NCI-H2171 (cell line): ENCODE data around the gene KPNA1.
"Not testable (repeated sequence)": the region's sequence is repeated elsewhere in the genome, so short reads cannot be mapped to it uniquely, and the experiment has no call there.

Source experiments
- DNase-seq: peaks from one replicate; lab custom pipeline; 2025; lab: John Stamatoyannopoulos, UW

The KPNA1 gene

GRCh38 chr3:122475316-122475715, 39.4 kb downstream of the KPNA1 start:
- DNase-seq = no peak

DNA sequence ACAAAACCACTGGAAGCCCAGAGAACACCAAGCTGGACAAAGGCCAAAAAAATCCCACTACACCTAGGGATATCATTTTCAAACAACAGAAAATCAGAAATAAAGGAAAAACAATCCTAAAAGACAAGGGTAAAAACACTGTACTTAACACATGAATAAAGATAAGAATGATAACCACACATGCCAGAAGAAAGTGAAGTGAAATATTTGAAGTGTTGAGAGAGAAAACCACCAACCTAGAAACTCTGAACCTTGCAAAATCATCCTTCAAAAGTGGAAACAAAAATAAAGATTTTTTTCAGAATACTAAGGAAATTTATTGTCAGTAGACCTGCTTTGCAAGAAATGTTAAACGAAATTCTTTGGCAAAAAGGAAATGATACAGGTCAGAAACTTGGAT, 45.1 kb downstream of the KPNA1 start:
- DNase-seq = no peak

DNA sequence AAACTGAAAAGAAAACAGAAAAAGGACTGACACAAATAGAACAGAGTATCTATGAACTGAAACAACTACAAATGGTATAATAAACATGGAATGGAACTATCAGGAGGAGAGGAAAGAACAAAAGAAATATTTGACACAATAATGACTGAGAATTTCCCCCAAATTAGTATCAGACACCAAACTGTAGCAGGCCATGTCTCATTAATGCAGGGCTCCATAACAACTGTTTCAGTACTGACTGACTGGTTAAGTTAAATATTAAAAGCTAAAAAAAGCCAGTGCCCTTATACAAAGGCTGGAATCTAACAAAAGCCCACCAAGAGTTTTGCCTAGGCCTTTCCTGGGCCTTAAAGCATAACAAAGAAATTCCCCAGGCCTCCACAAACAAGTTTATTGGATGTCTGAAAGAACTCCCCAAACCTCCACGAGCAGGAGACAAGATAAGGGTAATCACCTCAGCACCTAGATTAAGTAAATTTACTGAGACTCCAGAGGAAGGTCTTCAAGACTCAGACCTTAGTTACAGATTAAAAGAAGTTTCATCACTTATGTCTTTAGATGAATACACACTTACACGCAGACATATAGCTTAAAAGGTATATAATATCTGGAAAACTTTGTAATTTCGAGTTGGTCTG, 45.7 kb downstream of the KPNA1 start:
- DNase-seq = no peak

DNA sequence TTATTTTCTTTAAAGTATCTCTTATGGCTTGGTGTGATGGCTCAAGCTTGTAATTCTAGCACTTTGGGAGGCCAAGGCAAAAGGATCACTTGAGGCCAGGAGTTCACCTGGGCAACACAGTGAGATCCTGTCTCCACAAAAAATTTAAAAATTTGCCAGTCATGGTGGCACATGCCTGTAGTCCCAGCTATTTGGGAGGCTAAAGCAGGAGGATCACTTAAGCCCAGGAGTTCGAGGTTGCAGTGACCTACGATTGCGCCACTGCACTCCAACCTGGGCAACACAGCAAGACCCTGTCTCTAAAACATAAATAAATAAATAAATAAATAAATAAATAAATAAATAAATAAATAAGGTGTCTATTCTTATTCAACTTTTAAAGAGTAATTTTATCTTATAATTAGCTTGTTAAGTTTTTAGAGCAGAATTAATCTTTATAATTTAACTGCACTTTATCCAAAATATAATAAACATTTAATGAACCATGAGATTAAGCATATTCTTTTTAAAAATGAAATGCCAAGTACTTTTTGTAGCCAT, 48.0 kb downstream of the KPNA1 start:
- DNase-seq = no peak

GRCh38 chr3:122464659-122465058, 50.1 kb downstream of the KPNA1 start:
- no peak for DNase-seq

DNA sequence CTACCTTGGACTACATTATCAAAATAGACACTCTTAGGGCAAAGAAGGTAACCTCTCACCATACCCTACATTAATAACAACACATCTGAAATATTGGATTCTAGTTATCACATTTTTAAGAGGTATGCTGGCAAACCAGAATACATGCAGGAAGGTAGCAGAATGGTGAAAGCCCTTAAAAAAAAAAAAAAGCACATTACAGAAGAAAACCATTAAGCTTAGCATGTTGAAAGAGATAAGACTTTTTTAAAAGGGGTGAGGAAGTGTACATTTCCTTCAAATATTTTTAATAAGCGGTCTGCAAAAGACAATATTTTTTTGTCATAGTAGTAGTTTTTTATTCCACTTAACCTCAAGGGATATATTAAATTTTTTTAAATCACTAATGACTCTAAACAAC, 52.3 kb downstream of the KPNA1 start:
- DNase-seq = no peak

DNA sequence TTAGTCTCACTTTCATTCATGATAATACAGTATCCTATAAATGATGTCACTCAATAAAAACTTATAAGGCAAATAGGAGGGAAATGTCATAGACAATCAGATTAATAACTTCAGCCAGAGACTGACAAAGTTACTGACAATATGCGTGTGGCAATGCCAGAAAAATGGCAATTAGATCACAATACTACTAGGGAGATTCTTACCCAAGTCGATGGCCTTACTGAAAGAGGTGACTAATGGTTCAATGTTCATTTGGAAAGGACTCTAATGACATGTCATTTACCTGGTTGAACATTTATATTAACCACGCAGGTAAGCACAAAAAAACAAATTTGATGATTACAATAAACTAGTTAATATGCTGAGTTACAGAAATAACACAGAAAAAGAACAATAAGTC, 52.9 kb downstream of the KPNA1 start:
- DNase-seq = no peak

- DNase-seq = no peak
These were observed 55.7 kb downstream of the KPNA1 start for GRCh38 chr3:122458992-122459391.

DNA sequence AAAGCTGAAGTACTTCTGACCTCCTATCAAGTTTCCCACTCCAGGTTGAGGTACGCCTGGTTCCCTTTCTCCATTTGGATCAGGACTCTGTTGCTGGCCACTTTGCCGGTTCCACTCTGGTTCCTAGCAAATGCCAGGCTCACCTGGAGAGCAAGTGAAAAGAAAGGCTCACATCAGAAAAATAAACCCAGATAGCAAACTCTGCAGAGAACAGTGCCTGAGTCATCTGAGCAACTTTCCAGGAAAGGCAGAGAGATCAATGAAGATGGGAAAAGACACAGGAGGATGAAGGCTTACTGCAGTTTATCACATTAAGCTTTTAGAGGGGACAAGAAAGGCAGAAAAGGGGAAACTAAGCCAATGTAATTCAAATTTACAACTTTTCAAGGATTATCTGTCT, 57.0 kb downstream of the KPNA1 start:
- no peak for DNase-seq

GRCh38 chr3:122456074-122456473, 58.7 kb downstream of the KPNA1 start:
- DNase-seq = no peak

DNA sequence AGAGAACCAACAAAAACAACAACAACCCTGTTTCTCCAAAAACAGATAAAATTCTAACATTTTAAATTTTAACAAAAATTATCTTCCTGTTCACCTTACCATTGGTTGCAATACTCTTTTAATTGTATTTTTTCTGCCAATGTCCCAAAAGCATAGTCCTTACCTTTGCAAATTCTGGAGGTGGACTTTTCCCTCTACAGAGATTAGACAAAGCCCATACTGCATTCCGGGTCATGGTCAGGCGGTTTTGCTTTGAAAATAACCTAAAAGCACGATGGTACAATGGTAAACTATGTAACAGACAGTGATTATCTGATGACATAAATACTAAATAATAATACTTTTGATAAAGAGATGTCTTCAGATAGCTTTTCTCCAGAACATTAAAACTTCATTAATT, 63.4 kb downstream of the KPNA1 start:
- DNase-seq = no peak

DNA sequence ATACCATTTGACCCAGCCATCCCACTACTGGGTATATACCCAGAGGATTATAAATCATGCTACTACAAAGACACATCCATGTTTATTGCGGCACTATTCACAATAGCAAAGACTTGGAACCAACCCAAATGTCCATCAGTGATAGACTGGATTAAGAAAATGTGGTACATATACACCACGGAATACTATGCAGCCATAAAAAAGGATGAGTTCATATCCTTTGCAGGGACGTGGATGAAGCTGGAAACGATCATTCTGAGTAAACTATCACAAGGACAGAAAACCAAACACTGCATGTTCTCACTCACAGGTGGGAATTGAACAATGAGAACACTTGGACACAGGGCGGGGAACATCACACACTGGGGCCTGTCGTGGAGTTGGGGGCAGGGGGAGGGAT, 66.5 kb downstream of the KPNA1 start:
- not testable (repeated sequence) for DNase-seq

GRCh38 chr3:122444491-122444887, 70.2 kb downstream of the KPNA1 start:
- not testable (repeated sequence) for DNase-seq

GRCh38 chr3:122443762-122444490, 70.8 kb downstream of the KPNA1 start:
- DNase-seq = not testable (repeated sequence)

DNA sequence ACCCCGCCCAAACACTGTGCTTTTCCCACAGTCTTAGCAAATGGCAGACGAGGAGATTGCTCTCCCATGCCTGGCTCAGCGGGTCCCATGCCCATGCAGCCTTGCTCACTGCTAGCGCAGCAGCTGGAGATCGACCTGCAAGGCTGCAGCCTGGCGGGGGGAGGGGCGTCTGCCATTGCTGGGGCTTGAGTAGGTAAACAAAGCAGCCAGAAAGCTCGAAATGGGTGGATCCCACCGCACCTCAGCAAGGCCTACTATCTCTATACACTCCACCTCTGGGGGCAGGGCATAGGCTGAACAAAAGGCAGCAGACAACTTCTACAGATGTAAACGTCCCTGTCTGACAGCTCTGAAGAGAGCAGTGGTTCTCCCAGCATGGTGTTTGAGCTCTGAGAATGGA, 71.6 kb downstream of the KPNA1 start:
- no peak for DNase-seq

- no peak for DNase-seq
These were observed 78.8 kb downstream of the KPNA1 start for GRCh38 chr3:122435950-122436349.

GRCh38 chr3:122430371-122430770, 84.4 kb downstream of the KPNA1 start:
- no peak for DNase-seq

GRCh38 chr3:122427857-122428471, 86.8 kb downstream of the KPNA1 start:
- DNase-seq = no peak

- DNase-seq = no peak
These were observed 92.9 kb downstream of the KPNA1 start for GRCh38 chr3:122421836-122422235.

DNA sequence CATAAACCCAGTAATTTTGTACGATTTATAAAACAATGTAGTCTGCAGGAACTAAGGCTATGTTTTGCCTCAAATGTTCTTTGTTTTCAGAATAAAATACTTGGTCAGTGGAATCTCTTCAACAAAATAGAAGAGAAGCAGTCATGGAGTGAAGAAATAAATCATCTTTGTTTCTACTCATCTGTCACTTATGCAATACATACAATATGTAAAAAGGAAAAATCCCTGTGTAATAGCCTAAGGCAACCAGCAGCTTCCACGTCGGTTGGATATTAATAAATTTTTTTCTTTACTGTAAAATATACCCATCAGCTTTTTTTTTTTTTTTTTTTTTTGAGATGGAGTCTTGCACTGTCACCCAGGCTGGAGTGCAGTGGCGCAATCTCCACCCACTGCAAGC, 93.6 kb downstream of the KPNA1 start:
- no peak for DNase-seq

GRCh38 chr3:122416966-122417365, 97.8 kb downstream of the KPNA1 start:
- no peak for DNase-seq

GRCh38 chr3:122415762-122416654, 98.7 kb downstream of the KPNA1 start, which contains the start of gene WDR5B:
TSS of gene WDR5B (minus strand) at chr3:122416062. CDS start at chr3:122415528, 534 bp downstream.
- DNase-seq = no peak
